Mesangial cell (primary cell): ENCODE measurements around the gene METRN. TPM values are rescaled to one million over a fixed set of nuclear protein-coding genes. Genes with fewer than 3 reads are reported as not detected.

Experiments used
- total RNA-seq: library from RNA; depleted of rRNA; stranded (reverse); fragments of >200 nt; gene quantifications from 2 replicates; pipeline ENCODE4 v1.2.3, GENCODE V29; 2015

METRN gene
- total RNA-seq, result 125 and 152 TPM in 2 replicates

GRCh38 chr16:714558-715476, at the start of gene METRN:
METRN (plus strand) TSS chr16:715118; CDS start chr16:715290, 172 bp downstream.

GRCh38 chr16:667780-668518, 47.0 kb upstream of the METRN start, which contains the start of gene RHOT2:
RHOT2 (plus strand) TSS chr16:668132; CDS start chr16:668200, 68 bp downstream.

GRCh38 chr16:674968-675883, 39.7 kb upstream of the METRN start, which contains the start of gene RHBDL1:
RHBDL1 (plus strand) TSS chr16:675671; CDS start chr16:675791, 120 bp downstream.

GRCh38 chr16:679814-680624, 34.9 kb upstream of the METRN start, which contains the start of gene STUB1:
STUB1 (plus strand) TSS chr16:680410; CDS start chr16:680526, 116 bp downstream.

GRCh38 chr16:684071-684794, 30.7 kb upstream of the METRN start, which contains the start of gene JMJD8:
JMJD8 (minus strand) TSS chr16:684334; CDS start chr16:684319, 15 bp downstream.

GRCh38 chr16:705431-706188, 9.3 kb upstream of the METRN start, which contains the start of gene FBXL16:
FBXL16 (minus strand) TSS chr16:705801; CDS start chr16:697405, 8,396 bp downstream.

GRCh38 chr16:720990-721764, 6.3 kb downstream of the METRN start, which contains the start of gene ANTKMT:
ANTKMT (plus strand) TSS chr16:721146; CDS start chr16:721275, 129 bp downstream.

GRCh38 chr16:726438-727290, 11.7 kb downstream of the METRN start, which contains the start of the genes CCDC78 and HAGHL:
CCDC78 (minus strand) TSS chr16:726443; CDS start chr16:726367, 76 bp downstream.
HAGHL (plus strand) TSS chr16:727106; CDS start chr16:727510, 404 bp downstream.

GRCh38 chr16:740764-741505, 26.0 kb downstream of the METRN start, which contains the start of gene CIAO3:
CIAO3 (minus strand) TSS chr16:740997; CDS start chr16:740985, 12 bp downstream.

GRCh38 chr16:760545-761343, 45.8 kb downstream of the METRN start, which contains the start of gene MSLN:
MSLN (plus strand) TSS chr16:760734; CDS start chr16:762681, 1,947 bp downstream.

Other genes with a start within 250 kb of the METRN start
- 49.4 and 70.6 TPM in 2 replicates for gene CAPN15, start 187.4 kb upstream of the METRN start, total RNA-seq
- gene PRR35, start 154.7 kb upstream of the METRN start, total RNA-seq, result not detected in 2 replicates
- gene NHLRC4, start 148.1 kb upstream of the METRN start, total RNA-seq, result 0.65 and 2.0 TPM in 2 replicates
- gene PIGQ, start 145.2 kb upstream of the METRN start, total RNA-seq, result 53.0 and 88.0 TPM in 2 replicates
- 21.8 and 22.3 TPM in 2 replicates for gene RAB40C, start 125.1 kb upstream of the METRN start, total RNA-seq
- gene WFIKKN1, start 84.1 kb upstream of the METRN start, total RNA-seq, result under 0.01 and 0.13 TPM in 2 replicates
- gene METTL26, start 78.8 kb upstream of the METRN start, total RNA-seq, result 175 and 248 TPM in 2 replicates
- 31.0 and 32.3 TPM in 2 replicates for gene MCRIP2, start 73.3 kb upstream of the METRN start, total RNA-seq
- gene WDR90, start 65.8 kb upstream of the METRN start, total RNA-seq, result 18.6 and 23.1 TPM in 2 replicates
- 72.5 and 93.6 TPM in 2 replicates for gene RHOT2, start 47.0 kb upstream of the METRN start, total RNA-seq
- 0.16 and 2.9 TPM in 2 replicates for gene RHBDL1, start 39.4 kb upstream of the METRN start, total RNA-seq
- gene STUB1, start 34.7 kb upstream of the METRN start, total RNA-seq, result 129 and 192 TPM in 2 replicates
- 115 and 120 TPM in 2 replicates for gene JMJD8, start 30.8 kb upstream of the METRN start, total RNA-seq
- 15.6 and 21.7 TPM in 2 replicates for gene WDR24, start 24.7 kb upstream of the METRN start, total RNA-seq
- gene FBXL16, start 9.3 kb upstream of the METRN start, total RNA-seq, result under 0.01 and 1.4 TPM in 2 replicates
- gene ANTKMT, start 6.0 kb downstream of the METRN start, total RNA-seq, result 44.2 and 47.8 TPM in 2 replicates
- 1.6 and 2.3 TPM in 2 replicates for gene CCDC78, start 11.3 kb downstream of the METRN start, total RNA-seq
- 15.6 and 26.5 TPM in 2 replicates for gene HAGHL, start 12.0 kb downstream of the METRN start, total RNA-seq
- gene CIAO3, start 25.9 kb downstream of the METRN start, total RNA-seq, result 32.9 and 37.4 TPM in 2 replicates
- 15.0 and 41.1 TPM in 2 replicates for gene MSLN, start 45.6 kb downstream of the METRN start, total RNA-seq
- gene RPUSD1, start 73.3 kb downstream of the METRN start, total RNA-seq, result 34.1 and 48.1 TPM in 2 replicates
- gene CHTF18, start 73.5 kb downstream of the METRN start, total RNA-seq, result 8.7 and 39.1 TPM in 2 replicates
- gene GNG13, start 85.6 kb downstream of the METRN start, total RNA-seq, result not detected in 2 replicates